AG10803 (cell line): ENCODE results near the gene NDEL1.

Source experiments
- DNase-seq: peaks from one replicate; pipeline ENCODE4 v3.0.0; 2010; ENCODE audit warnings: low read depth
- H3K4me3 ChIP-seq: 2 replicates; pipeline ENCODE4 v1.5.1; 2011; ENCODE audit warnings: mild to moderate bottlenecking, low read length, control low read depth
- TF ChIP-seq, protein P1 (sequence below): conservative IDR thresholded peaks from 2 replicates; pipeline ENCODE4 v1.5.1; 2011; ENCODE audit warnings: mild to moderate bottlenecking, low read length, control low read depth, inconsistent platforms

NDEL1 gene

DNA sequence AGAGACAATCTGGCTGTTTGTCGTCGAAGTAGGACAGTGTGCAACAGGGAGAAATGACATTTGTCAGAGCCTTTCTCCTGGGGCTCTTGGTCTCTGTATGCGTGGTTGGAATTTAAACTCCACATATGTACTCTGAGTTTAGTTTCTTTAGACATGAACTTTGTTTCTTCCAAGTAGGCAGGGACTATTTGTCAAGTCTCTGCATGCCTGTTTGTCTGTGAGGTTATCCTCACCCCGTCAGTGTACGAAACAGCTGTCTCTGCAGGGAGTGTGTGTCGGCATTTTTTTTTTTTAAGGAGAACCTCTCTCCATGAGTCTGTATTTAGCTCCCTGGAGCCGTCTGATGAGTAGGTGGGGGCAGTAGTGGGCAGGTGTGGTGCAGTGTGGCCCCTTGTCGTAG is 29.7 kb downstream of the NDEL1 start:
- peak; percentile 51 for DNase-seq
- no peak overlapping the region for H3K4me3 ChIP-seq
- TF ChIP-seq, protein P1, sequence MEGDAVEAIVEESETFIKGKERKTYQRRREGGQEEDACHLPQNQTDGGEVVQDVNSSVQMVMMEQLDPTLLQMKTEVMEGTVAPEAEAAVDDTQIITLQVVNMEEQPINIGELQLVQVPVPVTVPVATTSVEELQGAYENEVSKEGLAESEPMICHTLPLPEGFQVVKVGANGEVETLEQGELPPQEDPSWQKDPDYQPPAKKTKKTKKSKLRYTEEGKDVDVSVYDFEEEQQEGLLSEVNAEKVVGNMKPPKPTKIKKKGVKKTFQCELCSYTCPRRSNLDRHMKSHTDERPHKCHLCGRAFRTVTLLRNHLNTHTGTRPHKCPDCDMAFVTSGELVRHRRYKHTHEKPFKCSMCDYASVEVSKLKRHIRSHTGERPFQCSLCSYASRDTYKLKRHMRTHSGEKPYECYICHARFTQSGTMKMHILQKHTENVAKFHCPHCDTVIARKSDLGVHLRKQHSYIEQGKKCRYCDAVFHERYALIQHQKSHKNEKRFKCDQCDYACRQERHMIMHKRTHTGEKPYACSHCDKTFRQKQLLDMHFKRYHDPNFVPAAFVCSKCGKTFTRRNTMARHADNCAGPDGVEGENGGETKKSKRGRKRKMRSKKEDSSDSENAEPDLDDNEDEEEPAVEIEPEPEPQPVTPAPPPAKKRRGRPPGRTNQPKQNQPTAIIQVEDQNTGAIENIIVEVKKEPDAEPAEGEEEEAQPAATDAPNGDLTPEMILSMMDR: no peak

DNA sequence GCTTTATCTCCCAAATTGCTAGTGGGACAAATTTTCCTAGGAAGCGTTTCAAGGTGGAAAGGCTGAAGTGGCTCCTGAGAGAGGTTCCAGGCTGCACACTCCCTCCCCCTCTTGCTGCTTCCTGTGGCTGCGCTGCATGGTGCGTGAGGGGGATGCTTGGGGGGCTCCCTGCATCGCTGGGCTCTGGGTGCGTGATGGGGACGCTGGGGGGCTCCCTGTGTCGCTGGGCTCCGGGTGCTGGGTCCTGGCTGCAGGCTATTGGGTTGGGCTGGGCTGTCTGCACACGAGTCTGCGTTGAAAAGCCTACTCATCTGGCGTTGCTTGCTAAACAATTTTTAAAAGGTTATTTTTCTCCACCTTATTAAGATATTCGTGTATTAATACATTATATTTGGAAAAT is 30.1 kb downstream of the NDEL1 start:
- TF ChIP-seq, protein P1: no peak
- H3K4me3 ChIP-seq: no peak overlapping the region
- no peak for DNase-seq

DNA sequence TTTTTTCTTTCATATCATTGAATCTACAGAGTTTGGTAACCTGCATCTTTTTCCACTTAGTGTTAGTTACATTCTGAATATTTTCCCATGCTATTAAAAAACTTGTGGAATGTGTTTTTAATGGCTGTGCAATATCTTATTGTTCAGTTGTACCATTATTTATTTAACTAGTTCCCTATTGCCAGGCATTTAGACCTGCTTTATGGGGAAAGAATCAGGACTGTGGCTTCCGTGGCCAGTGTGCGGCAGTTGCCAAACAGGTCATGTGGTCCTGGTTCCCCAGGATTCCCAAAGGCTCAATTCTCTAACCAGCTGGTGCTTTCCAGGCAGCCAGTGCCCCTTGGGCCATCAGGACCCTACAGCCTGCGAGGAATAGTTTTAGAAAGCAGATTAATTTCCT is 30.8 kb downstream of the NDEL1 start:
- peak; percentile 97 for DNase-seq
- no peak overlapping the region for H3K4me3 ChIP-seq
- TF ChIP-seq, protein P1: no peak

DNA sequence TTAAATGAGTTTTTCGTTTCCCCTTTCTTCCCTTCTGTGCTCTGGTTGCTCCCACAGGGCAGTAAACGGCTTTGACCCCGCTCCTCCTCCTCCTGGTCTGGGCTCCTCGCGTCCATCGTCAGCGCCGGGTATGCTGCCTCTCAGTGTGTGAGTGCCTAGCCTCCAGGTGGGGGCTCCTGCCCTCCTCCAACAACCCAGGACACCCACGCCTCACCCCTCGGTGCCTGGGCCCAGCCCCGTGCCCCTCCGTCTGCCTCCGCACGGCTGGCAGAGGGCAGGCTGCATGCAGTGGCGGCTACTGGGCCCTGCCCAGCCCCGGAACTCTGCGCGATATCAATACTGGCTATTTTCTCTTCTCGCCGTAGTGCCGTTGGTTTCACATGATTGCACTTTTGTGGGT is 31.2 kb downstream of the NDEL1 start:
- no peak for DNase-seq
- H3K4me3 ChIP-seq: no peak overlapping the region
- TF ChIP-seq, protein P1: no peak

DNA sequence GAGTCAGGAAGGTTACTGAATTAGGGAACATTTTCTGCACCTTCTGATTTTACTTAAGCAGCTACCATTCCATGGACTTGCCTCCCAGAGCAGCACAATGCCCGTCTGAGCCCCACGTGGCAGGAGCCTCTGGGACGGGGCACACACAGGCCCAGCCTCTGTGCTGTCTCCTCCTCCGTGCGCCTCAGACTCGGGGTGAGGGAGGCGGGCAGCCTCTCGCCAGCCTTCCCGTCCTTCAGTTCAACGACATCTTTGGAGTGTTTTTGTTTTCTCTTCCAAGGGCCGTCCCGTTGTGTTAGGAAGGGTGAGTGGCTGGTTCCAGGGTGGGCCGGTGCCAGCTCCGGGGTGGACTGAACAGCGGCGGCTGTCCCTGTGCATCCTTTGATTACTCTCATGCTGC is 31.8 kb downstream of the NDEL1 start:
- no peak for DNase-seq
- no peak overlapping the region for H3K4me3 ChIP-seq
- TF ChIP-seq, protein P1: no peak

DNA sequence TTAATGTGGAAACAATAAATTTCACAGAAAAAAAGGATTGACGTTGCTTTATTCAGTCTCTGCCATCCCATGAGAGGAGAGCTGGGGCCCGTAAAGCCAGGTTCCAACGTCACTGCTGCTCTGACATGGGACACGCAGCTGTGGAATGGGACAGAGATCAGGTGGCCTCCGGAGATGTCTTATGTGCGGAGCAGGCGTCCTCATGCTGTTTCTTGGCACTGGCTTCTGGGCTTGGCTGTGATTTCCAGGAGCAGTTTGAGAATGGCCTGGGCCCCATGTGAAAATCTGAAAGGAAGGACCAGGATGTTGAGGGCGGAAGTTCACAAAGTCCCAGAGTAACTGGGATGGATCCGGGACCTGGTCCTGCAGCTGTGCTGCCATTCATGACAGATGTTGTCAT is 32.4 kb downstream of the NDEL1 start:
- TF ChIP-seq, protein P1: no peak
- H3K4me3 ChIP-seq: no peak overlapping the region

DNA sequence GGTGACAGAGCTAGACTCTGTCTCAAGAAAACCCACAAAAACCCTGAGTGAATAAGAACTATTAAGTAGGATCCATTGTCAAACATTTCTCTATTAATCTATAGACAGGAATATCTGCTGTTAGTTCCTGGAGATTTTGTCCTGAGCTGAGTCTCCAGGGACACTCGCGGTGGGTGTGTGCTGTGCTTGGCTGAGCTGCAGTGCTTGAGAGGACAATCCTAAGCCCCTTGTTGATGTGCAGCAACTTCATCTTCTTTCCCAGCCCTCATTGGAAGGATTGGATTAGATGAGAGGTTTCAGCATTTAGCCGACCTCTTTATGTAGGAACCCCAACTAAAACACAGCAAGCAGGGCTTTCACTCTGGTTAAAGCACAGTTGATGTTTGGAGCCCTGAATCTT is 33.3 kb downstream of the NDEL1 start:
- H3K4me3 ChIP-seq: no peak overlapping the region
- TF ChIP-seq, protein P1: no peak
- no peak for DNase-seq

More for the DNA sequence above, 32.4 kb downstream of the NDEL1 start:
- DNase-seq: no peak
